PFSK-1 (cell line): ENCODE data around the gene MOGAT3. TPM values are rescaled to one million over a fixed set of nuclear protein-coding genes. Genes with fewer than 3 reads are reported as not detected.

Source experiments
- FOXP2 ChIP-seq: optimal IDR thresholded peaks from 2 replicates; pipeline ENCODE3; 2011; ENCODE audit warnings: borderline replicate concordance, control low read depth, inconsistent platforms; ENCODE audit not compliant: insufficient read depth; ENCODE audit errors: extremely low read length, extremely low read depth
- POLR2AphosphoS5 ChIP-seq: IDR thresholded peaks from 2 replicates; pipeline ENCODE4 v1.6.1; 2012; ENCODE audit warnings: low read depth, mild to moderate bottlenecking, control low read depth, low read length, moderate library complexity
- SIN3A ChIP-seq: IDR thresholded peaks from 2 replicates; pipeline ENCODE4 v1.6.1; 2012; ENCODE audit warnings: mild to moderate bottlenecking, low read length, moderate library complexity, borderline replicate concordance; ENCODE audit not compliant: insufficient read depth
- TAF1 ChIP-seq: IDR thresholded peaks from 2 replicates; pipeline ENCODE4 v1.6.1; 2012; ENCODE audit warnings: low read length, control low read depth, borderline replicate concordance; ENCODE audit not compliant: insufficient read depth
- polyA plus RNA-seq: library from polyadenylated mRNA; unstranded; fragments of >200 nt; gene quantifications from one replicate; pipeline ENCODE4 v1.2.1, GENCODE V29; 2012; ENCODE audit warnings: low read depth, missing spikeins; ENCODE audit not compliant: insufficient read length
- TF ChIP-seq, protein P1 (sequence below), 2 experiments: IDR thresholded peaks; 2 replicates each; pipeline versions ENCODE4 v1.6.1 to v1.8.0; 2011 to 2012; ENCODE audit warnings: low read depth in 2 of 2, low read length in 2 of 2, control low read depth in 1 of 2, inconsistent platforms in 1 of 2, mild to moderate bottlenecking in 1 of 2, moderate library complexity in 1 of 2; ENCODE audit not compliant: insufficient read depth in 1 of 2

Gene MOGAT3, protein sequence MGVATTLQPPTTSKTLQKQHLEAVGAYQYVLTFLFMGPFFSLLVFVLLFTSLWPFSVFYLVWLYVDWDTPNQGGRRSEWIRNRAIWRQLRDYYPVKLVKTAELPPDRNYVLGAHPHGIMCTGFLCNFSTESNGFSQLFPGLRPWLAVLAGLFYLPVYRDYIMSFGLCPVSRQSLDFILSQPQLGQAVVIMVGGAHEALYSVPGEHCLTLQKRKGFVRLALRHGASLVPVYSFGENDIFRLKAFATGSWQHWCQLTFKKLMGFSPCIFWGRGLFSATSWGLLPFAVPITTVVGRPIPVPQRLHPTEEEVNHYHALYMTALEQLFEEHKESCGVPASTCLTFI
- polyA plus RNA-seq: 0.43 TPM

DNA sequence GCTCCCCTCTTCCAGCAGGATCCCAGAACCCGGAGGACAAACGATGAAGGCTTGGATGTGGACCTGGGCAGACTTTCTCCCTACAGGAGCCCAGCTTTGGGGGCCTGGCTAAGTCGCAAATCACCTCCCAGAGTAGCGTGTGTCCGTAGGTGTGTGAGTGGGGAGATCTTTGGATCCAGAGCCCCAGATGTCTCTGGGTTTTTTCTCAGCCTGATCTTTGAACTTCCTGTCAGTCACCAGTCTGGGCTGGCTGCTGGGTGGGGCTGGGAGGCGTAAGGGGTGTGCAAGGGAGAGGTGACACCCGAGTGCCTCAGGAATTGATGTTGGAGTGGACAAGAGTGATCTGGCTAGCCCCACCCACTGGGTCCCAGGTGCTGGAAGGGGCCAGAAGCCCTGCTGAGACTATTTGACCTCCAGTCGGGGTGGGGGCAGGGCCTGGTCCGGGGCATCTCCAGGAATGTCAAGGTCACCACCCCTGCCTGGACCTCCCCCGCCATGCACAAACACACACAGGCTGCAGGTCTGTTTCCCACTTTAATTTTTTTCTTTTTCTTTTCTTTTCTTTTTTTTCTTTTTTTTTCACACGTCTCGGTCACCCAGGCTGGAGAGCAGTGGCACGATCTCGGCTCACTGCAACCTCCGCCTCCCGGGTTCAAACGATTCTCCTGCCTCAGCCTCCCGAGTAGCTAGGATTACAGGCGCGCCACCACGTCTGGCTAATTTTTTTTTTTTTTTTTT is at the start of gene MOGAT3:
Gene MOGAT3 (minus strand): TSS at position 175 of the 738 bp plus-strand sequence. CDS start 182 bp downstream, outside the sequence.
- no peak for TF ChIP-seq TAF1
- no peak for TF ChIP-seq FOXP2
- TF ChIP-seq POLR2AphosphoS5: no peak
- TF ChIP-seq SIN3A: no peak
- TF ChIP-seq, protein P1, sequence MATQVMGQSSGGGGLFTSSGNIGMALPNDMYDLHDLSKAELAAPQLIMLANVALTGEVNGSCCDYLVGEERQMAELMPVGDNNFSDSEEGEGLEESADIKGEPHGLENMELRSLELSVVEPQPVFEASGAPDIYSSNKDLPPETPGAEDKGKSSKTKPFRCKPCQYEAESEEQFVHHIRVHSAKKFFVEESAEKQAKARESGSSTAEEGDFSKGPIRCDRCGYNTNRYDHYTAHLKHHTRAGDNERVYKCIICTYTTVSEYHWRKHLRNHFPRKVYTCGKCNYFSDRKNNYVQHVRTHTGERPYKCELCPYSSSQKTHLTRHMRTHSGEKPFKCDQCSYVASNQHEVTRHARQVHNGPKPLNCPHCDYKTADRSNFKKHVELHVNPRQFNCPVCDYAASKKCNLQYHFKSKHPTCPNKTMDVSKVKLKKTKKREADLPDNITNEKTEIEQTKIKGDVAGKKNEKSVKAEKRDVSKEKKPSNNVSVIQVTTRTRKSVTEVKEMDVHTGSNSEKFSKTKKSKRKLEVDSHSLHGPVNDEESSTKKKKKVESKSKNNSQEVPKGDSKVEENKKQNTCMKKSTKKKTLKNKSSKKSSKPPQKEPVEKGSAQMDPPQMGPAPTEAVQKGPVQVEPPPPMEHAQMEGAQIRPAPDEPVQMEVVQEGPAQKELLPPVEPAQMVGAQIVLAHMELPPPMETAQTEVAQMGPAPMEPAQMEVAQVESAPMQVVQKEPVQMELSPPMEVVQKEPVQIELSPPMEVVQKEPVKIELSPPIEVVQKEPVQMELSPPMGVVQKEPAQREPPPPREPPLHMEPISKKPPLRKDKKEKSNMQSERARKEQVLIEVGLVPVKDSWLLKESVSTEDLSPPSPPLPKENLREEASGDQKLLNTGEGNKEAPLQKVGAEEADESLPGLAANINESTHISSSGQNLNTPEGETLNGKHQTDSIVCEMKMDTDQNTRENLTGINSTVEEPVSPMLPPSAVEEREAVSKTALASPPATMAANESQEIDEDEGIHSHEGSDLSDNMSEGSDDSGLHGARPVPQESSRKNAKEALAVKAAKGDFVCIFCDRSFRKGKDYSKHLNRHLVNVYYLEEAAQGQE (IDR thresholded peaks at IDR 0.05; ENCODE audit: insufficient read depth in 1 of 2, low read depth in 2 of 2, low read length in 2 of 2): no peak

DNA sequence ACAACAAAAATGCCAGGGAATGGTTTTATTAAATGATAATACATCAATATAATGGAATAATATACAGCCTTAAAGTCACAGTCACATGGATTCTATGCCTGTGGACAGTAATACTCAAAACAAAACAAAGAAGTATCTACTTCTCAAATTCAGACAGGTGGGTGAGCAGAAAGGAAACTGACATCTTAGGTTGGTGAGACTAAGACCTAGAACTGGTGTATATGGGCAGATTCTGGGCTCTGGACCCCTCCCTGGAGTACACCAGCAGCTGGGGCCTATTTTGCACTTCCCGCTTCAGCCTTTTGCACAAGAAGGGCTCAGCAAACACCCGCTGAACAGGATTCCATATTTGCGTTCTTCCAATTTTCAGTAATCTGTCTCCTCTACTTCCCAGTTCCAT is 49.5 kb upstream of the MOGAT3 start:
- TF ChIP-seq, protein P1 (IDR thresholded peaks at IDR 0.05; ENCODE audit: insufficient read depth in 1 of 2, low read depth in 2 of 2, low read length in 2 of 2): no peak
- TF ChIP-seq TAF1 (no peak), POLR2AphosphoS5 (no peak), SIN3A (no peak), FOXP2 (no peak)

DNA sequence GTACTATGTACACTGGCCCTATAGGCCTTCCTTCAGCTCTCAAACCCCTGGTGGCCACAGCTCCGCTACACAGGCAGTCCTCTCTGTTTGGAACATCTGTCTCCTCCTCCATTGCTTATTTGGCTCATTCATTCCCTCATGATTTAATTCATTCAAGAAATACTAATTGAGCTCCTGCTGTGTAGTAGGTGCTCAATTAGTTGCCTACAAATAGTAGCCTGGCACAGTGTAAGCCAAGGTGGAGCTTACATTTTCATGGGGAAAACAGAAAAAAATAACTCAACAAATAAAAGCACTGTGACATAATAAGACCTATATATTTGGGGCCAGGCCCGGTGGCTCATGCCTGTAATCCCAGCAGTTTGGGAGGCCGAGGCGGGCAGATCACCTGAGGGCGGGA is 47.4 kb upstream of the MOGAT3 start:
- TF ChIP-seq SIN3A (no peak), POLR2AphosphoS5 (no peak), TAF1 (no peak), FOXP2 (no peak)
- TF ChIP-seq, protein P1 (IDR thresholded peaks at IDR 0.05; ENCODE audit: insufficient read depth in 1 of 2, low read depth in 2 of 2, low read length in 2 of 2): no peak

DNA sequence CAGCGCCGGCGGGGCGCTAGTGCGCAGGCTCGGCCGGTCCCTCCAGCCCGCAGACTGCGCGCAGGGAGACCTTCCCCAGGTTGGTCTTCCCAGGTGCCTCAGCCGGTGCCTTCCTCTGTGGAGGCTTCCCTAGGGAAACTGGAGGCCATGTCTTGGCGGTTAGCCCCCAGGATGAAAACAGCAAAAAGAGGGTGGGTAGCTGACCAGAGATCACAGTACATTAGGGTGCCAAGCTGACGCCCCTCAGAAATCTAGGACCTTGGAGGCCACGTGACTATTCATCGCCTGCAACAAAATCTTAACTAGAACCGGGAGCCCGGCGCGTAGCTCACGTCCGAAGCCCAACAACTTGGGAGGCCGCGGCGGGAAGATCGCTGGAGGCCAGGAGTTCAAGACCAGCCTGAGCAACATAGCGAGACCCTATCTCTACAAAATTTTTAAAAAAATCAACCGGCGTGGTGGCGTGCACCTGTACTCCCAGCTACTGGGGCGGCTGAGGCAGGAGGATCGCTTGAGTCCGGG is 44.4 kb upstream of the MOGAT3 start:
- TF ChIP-seq FOXP2 (no peak), POLR2AphosphoS5 (no peak; the same call in 1 of the 2 replicates)
- TF ChIP-seq, protein P1 (IDR thresholded peaks at IDR 0.05; ENCODE audit: insufficient read depth in 1 of 2, low read depth in 2 of 2, low read length in 2 of 2): no peak
